ENCODE results near the gene PVALEF.

- TF ChIP-seq CTCF (IDR thresholded peaks at IDR 0.05) (no peak), POLR2AphosphoS5 (IDR thresholded peaks at IDR 0.05) (no peak)
Observed at GRCh38 chr17:81120149-81120484, 45.2 kb upstream of the PVALEF start.
